ENCODE data around the gene DIPK1C.

The DIPK1C gene

DNA sequence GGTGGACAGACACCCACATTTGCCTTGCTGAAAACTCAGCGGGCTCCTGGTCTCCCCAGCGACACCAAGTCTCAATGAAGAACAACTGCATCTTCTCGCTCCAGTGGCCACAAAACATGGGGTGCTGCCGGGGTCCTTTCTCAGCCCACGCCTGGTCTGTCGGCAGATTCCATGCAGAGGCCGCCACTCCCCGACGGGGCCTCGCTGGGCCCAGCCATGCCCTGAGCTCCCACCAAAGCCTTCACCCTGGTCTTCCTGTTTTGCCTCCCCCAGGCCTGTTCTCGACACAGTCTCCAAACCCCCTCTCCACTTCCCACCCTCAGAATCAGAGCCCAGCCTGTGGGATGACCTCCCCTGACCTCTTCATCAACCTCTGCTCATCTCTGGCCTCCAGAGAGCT lies 31.2 kb downstream of the DIPK1C start:
- H2AFZ ChIP-seq, result no peak overlapping the region
- TF ChIP-seq, protein P1, sequence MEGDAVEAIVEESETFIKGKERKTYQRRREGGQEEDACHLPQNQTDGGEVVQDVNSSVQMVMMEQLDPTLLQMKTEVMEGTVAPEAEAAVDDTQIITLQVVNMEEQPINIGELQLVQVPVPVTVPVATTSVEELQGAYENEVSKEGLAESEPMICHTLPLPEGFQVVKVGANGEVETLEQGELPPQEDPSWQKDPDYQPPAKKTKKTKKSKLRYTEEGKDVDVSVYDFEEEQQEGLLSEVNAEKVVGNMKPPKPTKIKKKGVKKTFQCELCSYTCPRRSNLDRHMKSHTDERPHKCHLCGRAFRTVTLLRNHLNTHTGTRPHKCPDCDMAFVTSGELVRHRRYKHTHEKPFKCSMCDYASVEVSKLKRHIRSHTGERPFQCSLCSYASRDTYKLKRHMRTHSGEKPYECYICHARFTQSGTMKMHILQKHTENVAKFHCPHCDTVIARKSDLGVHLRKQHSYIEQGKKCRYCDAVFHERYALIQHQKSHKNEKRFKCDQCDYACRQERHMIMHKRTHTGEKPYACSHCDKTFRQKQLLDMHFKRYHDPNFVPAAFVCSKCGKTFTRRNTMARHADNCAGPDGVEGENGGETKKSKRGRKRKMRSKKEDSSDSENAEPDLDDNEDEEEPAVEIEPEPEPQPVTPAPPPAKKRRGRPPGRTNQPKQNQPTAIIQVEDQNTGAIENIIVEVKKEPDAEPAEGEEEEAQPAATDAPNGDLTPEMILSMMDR (IDR thresholded peaks at IDR 0.05), result no peak
- no peak overlapping the region for H3K27ac ChIP-seq

DNA sequence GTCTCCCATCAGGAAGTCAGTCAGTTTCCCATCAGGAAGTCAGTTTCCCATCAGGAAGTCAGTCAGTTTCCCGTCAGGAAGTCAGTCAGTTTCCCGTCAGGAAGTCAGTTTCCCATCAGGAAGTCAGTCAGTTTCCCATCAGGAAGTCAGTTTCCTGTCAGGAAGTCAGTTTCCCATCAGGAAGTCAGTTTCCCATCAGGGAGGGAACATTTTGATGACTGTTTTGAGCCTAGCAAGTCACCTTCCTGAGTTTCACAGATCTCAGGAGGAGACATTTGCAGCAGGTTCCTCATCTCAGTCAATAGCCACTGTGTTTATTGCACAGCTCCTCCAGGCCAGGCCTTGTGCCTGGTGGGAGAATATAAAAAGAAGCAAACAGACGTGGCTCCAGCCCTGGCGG lies 31.9 kb downstream of the DIPK1C start:
- Histone ChIP-seq H2AFZ (no peak overlapping the region), H3K9me3 (ENCODE audit: control insufficient read depth, low read length) (no peaks in the 10 kb centered on the region), H3K79me2 (no peaks in the 10 kb centered on the region), H3K27me3 (ENCODE audit: control insufficient read depth, insufficient read depth, low read length) (no peaks in the 10 kb centered on the region), H3K36me3 (ENCODE audit: control insufficient read depth, insufficient read depth, low read length) (no peaks in the 10 kb centered on the region), H3K27ac (no peak overlapping the region), H3K4me3 (ENCODE audit: low read depth, low read length) (no peak overlapping the region), H3K4me2 (ENCODE audit: low read length) (no peak overlapping the region), H3K4me1 (no peaks in the 10 kb centered on the region), H3K9ac (no peak overlapping the region)
- TF ChIP-seq, protein P1 (IDR thresholded peaks at IDR 0.05), result no peak

More for the DNA sequence above, 31.2 kb downstream of the DIPK1C start:
- H3K4me2 ChIP-seq (ENCODE audit: low read length), result no peak overlapping the region
- no peaks in the 10 kb centered on the region for H3K79me2 ChIP-seq
- H3K36me3 ChIP-seq (ENCODE audit: control insufficient read depth, insufficient read depth, low read length), result no peaks in the 10 kb centered on the region
- no peak overlapping the region for H3K4me3 ChIP-seq (ENCODE audit: low read depth, low read length)
- no peaks in the 10 kb centered on the region for H3K9me3 ChIP-seq (ENCODE audit: control insufficient read depth, low read length)
- H3K27me3 ChIP-seq (ENCODE audit: control insufficient read depth, insufficient read depth, low read length), result no peaks in the 10 kb centered on the region
- H3K4me1 ChIP-seq, result no peaks in the 10 kb centered on the region
- no peak overlapping the region for H3K9ac ChIP-seq

DNA sequence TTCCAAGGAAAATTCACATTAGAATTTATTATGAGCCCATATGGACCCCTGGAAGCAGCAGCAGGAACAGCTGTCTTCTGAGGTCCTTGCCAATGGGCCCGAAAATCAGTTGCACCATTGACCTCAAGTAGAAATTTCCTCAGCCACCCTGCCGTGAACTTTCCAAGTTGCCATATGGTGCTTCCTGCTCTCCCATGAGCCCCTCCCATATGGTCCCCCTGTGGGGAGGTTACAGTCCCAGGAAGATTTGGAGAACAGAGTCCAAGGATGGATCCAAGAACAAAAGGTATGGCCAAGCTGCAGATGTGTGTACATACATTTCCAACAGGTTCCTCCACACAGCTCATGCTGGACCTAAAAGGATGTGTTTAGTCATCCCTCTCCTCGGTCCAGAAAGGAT lies 34.6 kb downstream of the DIPK1C start:
- H2AFZ ChIP-seq, result no peak overlapping the region
- no peak overlapping the region for H3K4me3 ChIP-seq (ENCODE audit: low read depth, low read length)
- no peak overlapping the region for H3K27ac ChIP-seq
- no peaks in the 10 kb centered on the region for H3K9me3 ChIP-seq (ENCODE audit: control insufficient read depth, low read length)
- no peaks in the 10 kb centered on the region for H3K36me3 ChIP-seq (ENCODE audit: control insufficient read depth, insufficient read depth, low read length)
- no peaks in the 10 kb centered on the region for H3K79me2 ChIP-seq
- H3K4me1 ChIP-seq, result no peaks in the 10 kb centered on the region
- H3K27me3 ChIP-seq (ENCODE audit: control insufficient read depth, insufficient read depth, low read length), result no peaks in the 10 kb centered on the region
- no peak overlapping the region for H3K9ac ChIP-seq
- no peak overlapping the region for H3K4me2 ChIP-seq (ENCODE audit: low read length)
- TF ChIP-seq, protein P1 (IDR thresholded peaks at IDR 0.05), result no peak

DNA sequence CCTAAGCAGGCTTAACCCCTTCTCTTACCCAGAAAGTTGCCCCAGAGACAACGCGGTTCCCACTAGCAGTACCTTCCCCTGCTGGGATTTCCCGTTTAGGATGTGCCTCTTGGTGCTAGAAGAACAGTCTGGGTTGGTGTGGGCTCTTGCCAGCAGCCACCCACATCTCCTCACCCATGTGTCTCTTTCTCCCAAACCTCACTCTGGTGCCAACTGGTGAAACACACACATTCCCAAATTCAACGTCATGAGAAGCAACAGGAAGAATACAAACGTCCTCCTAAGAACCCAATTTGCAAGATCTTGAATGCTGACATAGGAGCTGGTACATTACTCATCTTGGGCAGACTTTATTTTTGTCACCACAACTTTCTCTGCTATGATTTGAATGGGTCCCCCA lies 36.2 kb downstream of the DIPK1C start:
- TF ChIP-seq, protein P1 (IDR thresholded peaks at IDR 0.05), result no peak
- no peaks in the 10 kb centered on the region for H3K4me1 ChIP-seq
- H3K27ac ChIP-seq, result no peak overlapping the region
- H3K4me3 ChIP-seq (ENCODE audit: low read depth, low read length), result no peak overlapping the region
- H3K27me3 ChIP-seq (ENCODE audit: control insufficient read depth, insufficient read depth, low read length), result no peaks in the 10 kb centered on the region
- H2AFZ ChIP-seq, result no peak overlapping the region
- H3K36me3 ChIP-seq (ENCODE audit: control insufficient read depth, insufficient read depth, low read length), result no peaks in the 10 kb centered on the region
- H3K79me2 ChIP-seq, result no peaks in the 10 kb centered on the region
- no peaks in the 10 kb centered on the region for H3K9me3 ChIP-seq (ENCODE audit: control insufficient read depth, low read length)
- H3K4me2 ChIP-seq (ENCODE audit: low read length), result no peak overlapping the region
- no peak overlapping the region for H3K9ac ChIP-seq

DNA sequence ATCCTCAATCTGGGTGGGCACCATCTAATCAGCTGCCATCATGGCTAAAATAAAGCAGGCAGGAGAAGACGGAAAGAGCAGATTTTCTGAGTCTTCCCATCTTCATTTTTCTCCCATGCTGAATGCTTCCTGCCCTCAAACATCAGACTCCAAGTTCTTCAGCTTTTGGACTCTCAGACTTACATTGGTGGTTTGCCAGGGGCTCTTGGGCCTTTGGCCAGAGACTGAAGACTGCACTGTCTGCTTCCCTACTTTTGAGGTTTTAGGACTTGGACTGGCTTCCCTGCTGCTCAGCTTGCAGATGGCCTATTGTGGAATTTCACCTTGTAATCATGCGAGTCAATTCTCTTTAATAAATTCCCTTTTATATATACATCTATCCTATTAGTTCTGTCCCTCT lies 36.6 kb downstream of the DIPK1C start:
- Histone ChIP-seq H3K4me2 (ENCODE audit: low read length) (no peak overlapping the region), H3K36me3 (ENCODE audit: control insufficient read depth, insufficient read depth, low read length) (no peaks in the 10 kb centered on the region), H3K9me3 (ENCODE audit: control insufficient read depth, low read length) (no peaks in the 10 kb centered on the region), H3K27ac (no peak overlapping the region), H3K9ac (no peak overlapping the region), H3K4me1 (no peaks in the 10 kb centered on the region), H2AFZ (no peak overlapping the region), H3K79me2 (no peaks in the 10 kb centered on the region), H3K27me3 (ENCODE audit: control insufficient read depth, insufficient read depth, low read length) (no peaks in the 10 kb centered on the region), H3K4me3 (ENCODE audit: low read depth, low read length) (no peak overlapping the region)
- TF ChIP-seq, protein P1 (IDR thresholded peaks at IDR 0.05), result no peak

Data from parathyroid adenoma (tissue), 2 donors.